GM12878 (cell line): ENCODE data around the gene ABHD17C.

Experiments
- ASH2L ChIP-seq: fragments of 300-600, 200-600 bp; sonication (generic); IDR thresholded peaks from 2 replicates; pipeline ENCODE4 v1.6.1; 2017; ENCODE audit warnings: low read depth, mild to moderate bottlenecking, borderline replicate concordance
- MEF2A ChIP-seq: IDR thresholded peaks from 2 replicates; pipeline ENCODE4 v1.6.1; 2011; ENCODE audit warnings: low read depth, mild to moderate bottlenecking, low read length, moderate library complexity; ENCODE audit not compliant: insufficient read depth
- PBX3 ChIP-seq: IDR thresholded peaks from 2 replicates; pipeline ENCODE4 v1.6.1; 2011; ENCODE audit warnings: mild to moderate bottlenecking, low read depth, low read length, moderate library complexity; ENCODE audit not compliant: insufficient replicate concordance
- SIN3A ChIP-seq: IDR thresholded peaks from 2 replicates; pipeline ENCODE4 v1.6.1; 2012; ENCODE audit warnings: low read depth, low read length, improper control_type of control experiment
- TF ChIP-seq, protein P1 (sequence below): fragments of 450-650 bp; IDR thresholded peaks from 2 replicates; pipeline ENCODE4 v1.6.1; 2018; ENCODE audit warnings: borderline replicate concordance, mild to moderate bottlenecking; ENCODE audit not compliant: partially characterized antibody
- TF ChIP-seq, protein P2 (sequence below), 3 experiments: IDR thresholded peaks in 2 of 3; conservative IDR thresholded peaks in 1 of 3; 2 replicates each; pipeline ENCODE4 v1.5.1; 2011; ENCODE audit warnings: low read depth in 3 of 3, low read length in 3 of 3, mild to moderate bottlenecking in 3 of 3, control low read depth in 2 of 3, moderate library complexity in 2 of 3, inconsistent platforms in 1 of 3, mixed read lengths in 1 of 3; ENCODE audit not compliant: control insufficient read depth in 2 of 3, insufficient read depth in 1 of 3; ENCODE audit errors: extremely low read depth in 1 of 3

DNA sequence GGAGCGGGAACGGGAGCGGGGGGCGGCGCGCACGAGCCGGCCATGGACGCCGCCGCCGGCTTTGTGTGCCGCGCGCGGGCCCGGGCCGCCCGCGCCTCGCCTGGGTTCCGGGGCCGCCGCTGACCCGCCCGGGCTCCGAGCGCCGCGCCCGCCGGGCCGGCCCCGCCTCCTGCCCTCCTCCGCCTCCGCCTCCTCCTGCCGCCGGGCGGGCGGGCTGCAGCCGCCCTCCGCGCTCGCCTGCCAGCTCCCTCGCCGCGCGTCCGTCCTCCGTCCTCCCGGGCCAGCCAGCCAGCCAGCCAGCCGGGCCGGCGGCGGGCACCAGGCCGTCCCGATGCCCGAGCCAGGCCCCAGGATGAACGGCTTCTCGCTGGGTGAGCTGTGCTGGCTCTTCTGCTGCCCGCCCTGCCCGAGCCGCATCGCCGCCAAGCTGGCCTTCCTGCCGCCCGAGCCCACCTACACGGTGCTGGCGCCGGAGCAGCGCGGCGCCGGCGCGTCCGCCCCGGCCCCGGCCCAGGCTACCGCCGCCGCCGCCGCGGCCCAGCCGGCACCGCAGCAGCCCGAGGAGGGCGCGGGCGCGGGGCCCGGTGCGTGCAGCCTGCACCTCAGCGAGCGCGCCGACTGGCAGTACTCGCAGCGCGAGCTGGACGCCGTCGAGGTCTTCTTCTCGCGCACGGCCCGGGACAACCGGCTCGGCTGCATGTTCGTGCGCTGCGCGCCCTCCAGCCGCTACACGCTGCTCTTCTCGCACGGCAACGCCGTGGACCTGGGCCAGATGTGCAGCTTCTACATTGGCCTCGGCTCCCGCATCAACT is at the start of gene ABHD17C:
- no peak for TF ChIP-seq ASH2L
- no peak for TF ChIP-seq PBX3
- TF ChIP-seq SIN3A = no peak
- TF ChIP-seq, protein P1, sequence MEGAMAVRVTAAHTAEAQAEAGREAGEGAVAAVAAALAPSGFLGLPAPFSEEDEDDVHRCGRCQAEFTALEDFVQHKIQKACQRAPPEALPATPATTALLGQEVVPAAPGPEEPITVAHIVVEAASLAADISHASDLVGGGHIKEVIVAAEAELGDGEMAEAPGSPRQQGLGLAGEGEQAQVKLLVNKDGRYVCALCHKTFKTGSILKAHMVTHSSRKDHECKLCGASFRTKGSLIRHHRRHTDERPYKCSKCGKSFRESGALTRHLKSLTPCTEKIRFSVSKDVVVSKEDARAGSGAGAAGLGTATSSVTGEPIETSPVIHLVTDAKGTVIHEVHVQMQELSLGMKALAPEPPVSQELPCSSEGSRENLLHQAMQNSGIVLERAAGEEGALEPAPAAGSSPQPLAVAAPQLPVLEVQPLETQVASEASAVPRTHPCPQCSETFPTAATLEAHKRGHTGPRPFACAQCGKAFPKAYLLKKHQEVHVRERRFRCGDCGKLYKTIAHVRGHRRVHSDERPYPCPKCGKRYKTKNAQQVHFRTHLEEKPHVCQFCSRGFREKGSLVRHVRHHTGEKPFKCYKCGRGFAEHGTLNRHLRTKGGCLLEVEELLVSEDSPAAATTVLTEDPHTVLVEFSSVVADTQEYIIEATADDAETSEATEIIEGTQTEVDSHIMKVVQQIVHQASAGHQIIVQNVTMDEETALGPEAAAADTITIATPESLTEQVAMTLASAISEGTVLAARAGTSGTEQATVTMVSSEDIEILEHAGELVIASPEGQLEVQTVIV = no peak
- TF ChIP-seq, protein P2, sequence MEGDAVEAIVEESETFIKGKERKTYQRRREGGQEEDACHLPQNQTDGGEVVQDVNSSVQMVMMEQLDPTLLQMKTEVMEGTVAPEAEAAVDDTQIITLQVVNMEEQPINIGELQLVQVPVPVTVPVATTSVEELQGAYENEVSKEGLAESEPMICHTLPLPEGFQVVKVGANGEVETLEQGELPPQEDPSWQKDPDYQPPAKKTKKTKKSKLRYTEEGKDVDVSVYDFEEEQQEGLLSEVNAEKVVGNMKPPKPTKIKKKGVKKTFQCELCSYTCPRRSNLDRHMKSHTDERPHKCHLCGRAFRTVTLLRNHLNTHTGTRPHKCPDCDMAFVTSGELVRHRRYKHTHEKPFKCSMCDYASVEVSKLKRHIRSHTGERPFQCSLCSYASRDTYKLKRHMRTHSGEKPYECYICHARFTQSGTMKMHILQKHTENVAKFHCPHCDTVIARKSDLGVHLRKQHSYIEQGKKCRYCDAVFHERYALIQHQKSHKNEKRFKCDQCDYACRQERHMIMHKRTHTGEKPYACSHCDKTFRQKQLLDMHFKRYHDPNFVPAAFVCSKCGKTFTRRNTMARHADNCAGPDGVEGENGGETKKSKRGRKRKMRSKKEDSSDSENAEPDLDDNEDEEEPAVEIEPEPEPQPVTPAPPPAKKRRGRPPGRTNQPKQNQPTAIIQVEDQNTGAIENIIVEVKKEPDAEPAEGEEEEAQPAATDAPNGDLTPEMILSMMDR (IDR thresholded peaks at IDR 0.05 in 2 of 3, conservative IDR thresholded peaks at IDR 0.05 in 1 of 3; ENCODE audit: control insufficient read depth in 2 of 3, extremely low read depth in 1 of 3, insufficient read depth in 1 of 3, low read depth in 3 of 3, low read length in 3 of 3) = peak in 1 of 3 experiments; percentile 13; a peak in 1 of 6 replicates
- no peak for TF ChIP-seq MEF2A
